ENCODE measurements around the gene SPSB2.

The SPSB2 gene

GRCh38 chr12:6843118-6843902 is 29.8 kb downstream of the SPSB2 start:
- DNase-seq (ENCODE audit: low read depth): no peak
- H3K4me3 ChIP-seq (ENCODE audit: low read length): no peak overlapping the region
- TF ChIP-seq CTCF (conservative IDR thresholded peaks at IDR 0.05; ENCODE audit: low read length): no peak

- H3K4me3 ChIP-seq (ENCODE audit: low read length): no peak overlapping the region
- DNase-seq (ENCODE audit: low read depth): no peak
- TF ChIP-seq CTCF (conservative IDR thresholded peaks at IDR 0.05; ENCODE audit: low read length): no peak
These were observed 31.0 kb downstream of the SPSB2 start for GRCh38 chr12:6842075-6842474.

GRCh38 chr12:6840761-6841515 is 32.2 kb downstream of the SPSB2 start, which contains the start of gene GNB3:
Gene GNB3 (plus strand): TSS chr12:6840925. CDS start chr12:6841288, 363 bp downstream.
- TF ChIP-seq CTCF (conservative IDR thresholded peaks at IDR 0.05; ENCODE audit: low read length): no peak
- no peak within 1 kb of the TSS for H3K4me3 ChIP-seq (ENCODE audit: low read length)
- DNase-seq (ENCODE audit: low read depth): no peak

GRCh38 chr12:6840330-6840729 is 32.8 kb downstream of the SPSB2 start:
- no peak overlapping the region for H3K4me3 ChIP-seq (ENCODE audit: low read length)
- TF ChIP-seq CTCF (conservative IDR thresholded peaks at IDR 0.05; ENCODE audit: low read length): no peak
- no peak for DNase-seq (ENCODE audit: low read depth)

GRCh38 chr12:6839482-6840201 is 33.5 kb downstream of the SPSB2 start:
- no peak overlapping the region for H3K4me3 ChIP-seq (ENCODE audit: low read length)
- no peak for DNase-seq (ENCODE audit: low read depth)
- no peak for TF ChIP-seq CTCF (conservative IDR thresholded peaks at IDR 0.05; ENCODE audit: low read length)

GRCh38 chr12:6838854-6839253 is 34.2 kb downstream of the SPSB2 start:
- no peak for DNase-seq (ENCODE audit: low read depth)
- no peak for TF ChIP-seq CTCF (conservative IDR thresholded peaks at IDR 0.05; ENCODE audit: low read length)
- no peak overlapping the region for H3K4me3 ChIP-seq (ENCODE audit: low read length)
